Activated CD4-positive, alpha-beta T cell treated with anti-CD3 and anti-CD28 coated beads, Interleukin-2, amount 10 ng/mL, durations not matched to agents 7 days and 5 days (primary cell): Measurements from ENCODE around the gene PPP1R1B. TPM values are rescaled to one million over a fixed set of nuclear protein-coding genes. Genes with fewer than 3 reads are reported as not detected.

Source experiments
- CTCF ChIA-PET: fragments of 350-600 bp; sonication (Branson Sonifier 250); formaldehyde crosslinking; loops from one replicate; lab custom pipeline; 2021; ENCODE audit warnings: antibody characterized with exemption; lab: Charles Lee
- POLR2A ChIA-PET: fragments of 350-600 bp; sonication (Branson Sonifier 250); formaldehyde crosslinking; loops from one replicate; lab custom pipeline; 2021; ENCODE audit warnings: antibody characterized with exemption; lab: Charles Lee
- DNase-seq: peaks from one replicate; pipeline ENCODE4 v3.0.0-alpha.2; 2020
- H3K27ac Mint-ChIP-seq: one replicate; pipeline ENCODE4 v1.8.0; 2021; ENCODE audit warnings: mild to moderate bottlenecking, moderate library complexity, mixed read lengths
- H3K27me3 Mint-ChIP-seq: one replicate; pipeline ENCODE4 v1.8.0; 2021; ENCODE audit warnings: mixed read lengths
- H3K36me3 Mint-ChIP-seq: one replicate; pipeline ENCODE4 v1.8.0; 2021; ENCODE audit warnings: low read depth, mixed read lengths
- H3K4me1 Mint-ChIP-seq: one replicate; pipeline ENCODE4 v1.8.0; 2021; ENCODE audit warnings: mixed read lengths
- H3K4me3 Mint-ChIP-seq: one replicate; pipeline ENCODE4 v1.8.0; 2021; ENCODE audit warnings: mild to moderate bottlenecking, moderate library complexity, mixed read lengths
- H3K9me3 Mint-ChIP-seq: one replicate; pipeline ENCODE4 v1.8.0; 2021; ENCODE audit warnings: mixed read lengths
- total RNA-seq, 2 experiments: library from RNA; stranded (reverse); gene quantifications; one replicate each; pipeline ENCODE4 v1.2.3, GENCODE V29; 2021

Gene PPP1R1B
- total RNA-seq, 2 experiments from 2014 or later: not detected

DNA sequence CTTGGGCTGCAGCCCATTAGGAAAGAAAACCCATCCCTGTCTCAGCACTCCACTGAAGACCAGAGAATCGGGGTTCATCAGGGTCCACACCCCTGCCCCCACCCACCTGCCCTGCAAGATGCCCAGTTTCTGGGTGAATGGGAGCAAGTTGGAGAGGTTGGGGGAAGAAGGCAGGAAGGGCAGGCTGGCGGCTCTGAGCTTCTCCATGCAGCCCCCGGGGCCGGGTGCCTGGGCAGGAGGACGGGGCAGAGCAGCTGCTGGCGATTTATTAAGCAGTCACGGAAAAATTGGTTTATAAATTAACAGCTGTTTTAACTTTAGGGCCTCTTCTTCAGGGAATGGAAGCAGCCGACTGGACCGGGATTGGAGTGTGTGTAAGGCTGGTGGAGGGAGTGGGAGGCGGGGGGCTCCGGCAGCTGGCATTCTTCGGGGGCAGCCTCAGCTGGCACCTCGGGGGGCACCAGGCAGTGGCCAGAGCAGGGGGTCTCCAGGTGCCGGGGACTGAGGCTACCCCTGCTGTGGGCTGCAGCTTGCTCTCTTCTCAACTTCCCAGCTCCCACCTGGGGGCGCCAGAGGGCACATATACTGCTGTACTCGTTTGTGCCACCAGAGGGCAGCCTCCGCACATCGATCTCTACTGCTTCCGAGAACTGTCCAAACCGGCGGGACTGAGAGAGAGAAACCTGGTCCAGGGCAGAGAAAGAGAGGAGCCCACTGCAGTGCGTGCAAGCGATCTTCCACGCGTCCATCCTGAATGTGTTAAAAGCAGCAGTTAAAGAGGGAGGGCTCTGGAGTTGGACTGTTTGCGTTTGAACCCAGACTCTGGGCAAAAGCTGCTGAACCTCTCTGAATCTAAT is 5.0 kb upstream of the PPP1R1B start:
- peak; percentile 88 for DNase-seq
- POLR2A ChIA-PET: interaction anchor here (0.5 to 0.7 kb wide), 2 partner anchors 47 to 148 kb away, joined by 3 to 4 read pairs; partner anchors contain the start of gene PNMT
- Mint-ChIP-seq H3K36me3 (no peaks in the 10 kb centered on the region), H3K4me1 (peaks cover 31% of the 10 kb centered on the region), H3K9me3 (no peaks in the 10 kb centered on the region), H3K27ac (peak overlapping the region; percentile 76), H3K27me3 (peaks cover 52% of the 10 kb centered on the region), H3K4me3 (peak overlapping the region; percentile 57)
- CTCF ChIA-PET: interaction anchor here (0.6 to 6.0 kb wide), 84 partner anchors 10 to 979 kb away, joined by 3 to 108 read pairs (median 4); partner anchors contain the start of genes IKZF3, MED24, MIEN1 and NEUROD2

DNA sequence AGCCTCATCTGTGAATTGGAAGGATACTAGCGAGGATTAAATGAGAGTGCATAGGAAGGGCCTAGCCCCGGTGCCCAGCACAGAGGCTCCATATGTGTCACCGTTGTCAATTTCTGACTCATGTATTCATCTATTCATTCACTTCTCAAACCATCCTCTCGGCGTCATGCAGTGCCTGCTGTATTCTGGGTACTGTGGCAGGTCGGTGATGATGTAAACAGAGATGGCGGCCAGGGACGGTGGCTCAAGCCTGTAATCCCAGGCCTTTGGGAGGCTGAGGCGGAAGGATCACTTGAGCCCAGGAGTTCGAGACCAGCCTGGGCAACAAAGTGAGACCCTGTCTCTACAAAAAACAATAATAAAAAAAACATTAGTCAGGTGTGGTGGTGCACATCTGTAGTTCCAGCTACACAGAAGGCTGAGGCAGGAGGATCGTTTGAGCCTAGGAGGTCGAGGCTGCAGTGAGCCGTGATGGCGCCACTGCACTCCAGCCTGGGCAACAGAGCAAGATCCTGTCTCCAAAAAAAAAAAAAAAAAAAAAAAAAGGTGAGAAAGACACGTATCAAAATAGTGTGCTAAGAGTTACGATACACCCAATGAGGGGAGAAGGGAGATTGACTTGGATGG is 4.3 kb upstream of the PPP1R1B start:
- Mint-ChIP-seq H3K9me3 (no peaks in the 10 kb centered on the region), H3K27ac (peak overlapping the region; percentile 76), H3K4me1 (peaks cover 32% of the 10 kb centered on the region), H3K4me3 (peak overlapping the region; percentile 57), H3K27me3 (peaks cover 47% of the 10 kb centered on the region), H3K36me3 (no peaks in the 10 kb centered on the region)
- DNase-seq: peak; percentile 36
- CTCF ChIA-PET: interaction anchor here (0.8 to 6.0 kb wide), 39 partner anchors 10 to 405 kb away, joined by 3 to 108 read pairs (median 5); partner anchors contain the start of genes IKZF3, MIEN1, PSMD3 and STARD3
- POLR2A ChIA-PET: interaction anchor here (0.5 kb wide), 1 partner anchor 46 kb away, joined by 4 read pairs; the partner anchor contains the start of gene PNMT

DNA sequence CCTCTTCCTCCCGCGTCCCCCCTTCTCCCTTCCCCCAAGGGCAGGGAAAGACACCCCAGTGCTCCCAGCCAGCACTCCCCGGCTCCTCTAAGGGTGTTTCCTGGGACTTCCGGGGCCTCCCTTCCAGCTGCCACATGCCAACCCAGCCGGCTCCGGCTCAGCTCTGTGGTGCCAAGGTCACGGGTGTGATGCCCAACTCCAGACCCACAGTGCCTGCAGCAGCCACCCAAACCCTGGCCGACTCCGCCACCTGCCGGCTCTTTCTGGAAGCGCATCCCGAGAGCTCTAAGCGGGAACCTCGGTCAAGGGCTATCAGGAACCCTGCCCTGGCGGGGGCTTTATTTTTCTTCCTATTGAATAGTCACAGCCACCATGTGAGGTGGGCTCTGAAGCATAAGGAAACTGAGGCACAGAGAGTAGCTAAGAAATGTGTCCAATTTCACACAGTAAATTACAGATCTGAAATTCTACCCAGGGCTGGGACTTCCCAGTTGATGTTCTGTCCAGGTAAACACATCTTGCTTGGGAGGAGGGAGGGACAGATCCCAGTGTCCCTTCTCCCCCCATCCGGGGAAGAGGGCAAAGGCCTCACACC is 3.3 kb upstream of the PPP1R1B start:
- peak; percentile 85 for DNase-seq
- Mint-ChIP-seq H3K9me3 (no peaks in the 10 kb centered on the region), H3K27ac (peak overlapping the region; percentile 33), H3K4me1 (peaks cover 29% of the 10 kb centered on the region), H3K36me3 (no peaks in the 10 kb centered on the region), H3K4me3 (no peak overlapping the region), H3K27me3 (peaks cover 49% of the 10 kb centered on the region)
- POLR2A ChIA-PET: no interaction called here
- CTCF ChIA-PET: interaction anchor here (0.5 to 6.0 kb wide), 30 partner anchors 9 to 613 kb away, joined by 3 to 108 read pairs (median 4); partner anchors contain the start of genes MIEN1, PSMD3 and STARD3

DNA sequence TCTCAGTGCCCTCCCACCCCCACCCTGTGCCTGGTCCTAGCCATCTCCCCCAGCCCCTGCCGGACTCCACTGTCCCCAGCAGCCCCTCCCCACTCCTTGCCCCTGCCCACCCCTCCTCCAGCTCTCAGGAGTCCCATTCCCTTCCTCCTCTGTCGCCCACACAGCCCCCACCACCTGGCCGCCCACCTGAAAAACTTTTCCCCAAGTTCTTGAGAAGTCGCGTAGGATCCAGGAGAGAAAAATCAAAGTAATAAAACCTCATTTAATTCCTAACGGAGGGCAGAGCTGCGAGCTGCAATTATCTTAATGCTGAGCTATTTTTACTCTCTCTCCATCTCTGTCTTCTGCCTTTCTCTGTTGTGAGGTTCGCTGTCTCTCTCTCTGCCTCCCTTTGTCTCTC is 2.4 kb upstream of the PPP1R1B start:
- CTCF ChIA-PET: interaction anchor here (1.0 to 6.0 kb wide), 6 partner anchors 9 to 105 kb away, joined by 3 to 108 read pairs (median 4); no protein-coding TSS in a partner anchor
- H3K4me1 Mint-ChIP-seq: peaks cover 29% of the 10 kb centered on the region

DNA sequence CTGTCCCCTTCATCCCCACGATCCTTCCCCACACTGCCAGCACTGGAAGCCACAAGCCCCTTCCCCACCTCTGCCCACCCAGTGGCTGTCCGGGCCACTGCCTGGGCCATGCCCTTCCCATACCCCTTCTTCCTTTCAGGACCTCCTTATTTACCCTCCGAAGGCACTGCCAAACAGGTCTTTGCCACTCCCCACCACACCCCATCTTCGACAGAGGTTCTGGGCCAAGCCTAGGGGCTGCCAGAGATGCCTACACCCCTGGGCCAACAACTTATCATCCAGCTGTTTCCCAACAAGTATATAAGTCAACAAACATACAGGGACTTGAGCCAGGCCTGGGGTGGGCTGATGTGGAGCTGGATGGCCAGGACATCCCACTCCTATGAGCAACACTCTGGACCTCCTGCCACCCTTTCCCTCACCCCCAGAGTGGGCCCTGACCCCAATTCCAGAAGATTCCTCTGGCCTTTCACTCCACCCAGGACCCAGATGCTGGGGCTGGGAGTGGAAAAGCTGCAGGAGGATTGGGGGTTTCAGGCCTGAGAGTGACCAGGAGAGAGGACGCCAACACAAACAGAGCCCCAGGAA is 1.5 kb upstream of the PPP1R1B start:
- no peaks in the 10 kb centered on the region for H3K36me3 Mint-ChIP-seq
- ChIA-PET CTCF (interaction anchor here (1.5 to 6.0 kb wide), 3 partner anchors 8 to 104 kb away, joined by 4 to 108 read pairs (median 61); no protein-coding TSS in a partner anchor), POLR2A (no interaction called here)

More for the DNA sequence above, 2.4 kb upstream of the PPP1R1B start:
- no peak for DNase-seq
- Mint-ChIP-seq H3K4me3 (no peak overlapping the region), H3K27me3 (peaks cover 46% of the 10 kb centered on the region), H3K36me3 (no peaks in the 10 kb centered on the region), H3K9me3 (no peaks in the 10 kb centered on the region), H3K27ac (no peak overlapping the region)
- POLR2A ChIA-PET: no interaction called here

DNA sequence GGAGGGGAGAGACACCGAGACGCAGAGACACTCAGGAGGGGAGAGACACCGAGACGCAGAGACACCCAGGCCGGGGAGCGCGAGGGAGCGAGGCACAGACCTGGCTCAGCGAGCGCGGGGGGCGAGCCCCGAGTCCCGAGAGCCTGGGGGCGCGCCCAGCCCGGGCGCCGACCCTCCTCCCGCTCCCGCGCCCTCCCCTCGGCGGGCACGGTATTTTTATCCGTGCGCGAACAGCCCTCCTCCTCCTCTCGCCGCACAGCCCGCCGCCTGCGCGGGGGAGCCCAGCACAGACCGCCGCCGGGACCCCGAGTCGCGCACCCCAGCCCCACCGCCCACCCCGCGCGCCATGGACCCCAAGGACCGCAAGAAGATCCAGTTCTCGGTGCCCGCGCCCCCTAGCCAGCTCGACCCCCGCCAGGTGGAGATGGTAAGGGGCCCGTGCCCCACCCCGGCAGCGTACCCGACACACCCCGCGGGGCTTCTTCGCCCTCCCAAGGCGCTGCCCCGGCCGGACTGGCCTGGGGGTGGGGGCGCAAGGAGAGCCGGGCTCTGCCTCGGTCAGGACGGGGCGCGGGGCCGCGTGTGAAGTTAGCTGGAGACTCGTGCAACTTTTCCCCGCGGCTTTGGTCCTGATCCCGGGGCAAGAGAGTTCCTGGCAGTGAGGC is 427 bp downstream of the PPP1R1B start:
- H3K27me3 Mint-ChIP-seq: peaks cover 47% of the 10 kb centered on the region
- ChIA-PET POLR2A (no interaction called here), CTCF (interaction anchor here (0.5 to 1.4 kb wide), 3 partner anchors 11 to 127 kb away, joined by 3 read pairs; no protein-coding TSS in a partner anchor)
- H3K9me3 Mint-ChIP-seq: no peaks in the 10 kb centered on the region
- no peaks in the 10 kb centered on the region for H3K36me3 Mint-ChIP-seq
- H3K4me1 Mint-ChIP-seq: peaks cover 34% of the 10 kb centered on the region
- H3K4me3 Mint-ChIP-seq: no peak overlapping the region
- DNase-seq: no peak
- no peak overlapping the region for H3K27ac Mint-ChIP-seq

More for the DNA sequence above, 1.5 kb upstream of the PPP1R1B start:
- Mint-ChIP-seq H3K27ac (no peak overlapping the region), H3K27me3 (peaks cover 40% of the 10 kb centered on the region), H3K4me3 (no peak overlapping the region), H3K9me3 (no peaks in the 10 kb centered on the region), H3K4me1 (peaks cover 29% of the 10 kb centered on the region)
- no peak for DNase-seq

DNA sequence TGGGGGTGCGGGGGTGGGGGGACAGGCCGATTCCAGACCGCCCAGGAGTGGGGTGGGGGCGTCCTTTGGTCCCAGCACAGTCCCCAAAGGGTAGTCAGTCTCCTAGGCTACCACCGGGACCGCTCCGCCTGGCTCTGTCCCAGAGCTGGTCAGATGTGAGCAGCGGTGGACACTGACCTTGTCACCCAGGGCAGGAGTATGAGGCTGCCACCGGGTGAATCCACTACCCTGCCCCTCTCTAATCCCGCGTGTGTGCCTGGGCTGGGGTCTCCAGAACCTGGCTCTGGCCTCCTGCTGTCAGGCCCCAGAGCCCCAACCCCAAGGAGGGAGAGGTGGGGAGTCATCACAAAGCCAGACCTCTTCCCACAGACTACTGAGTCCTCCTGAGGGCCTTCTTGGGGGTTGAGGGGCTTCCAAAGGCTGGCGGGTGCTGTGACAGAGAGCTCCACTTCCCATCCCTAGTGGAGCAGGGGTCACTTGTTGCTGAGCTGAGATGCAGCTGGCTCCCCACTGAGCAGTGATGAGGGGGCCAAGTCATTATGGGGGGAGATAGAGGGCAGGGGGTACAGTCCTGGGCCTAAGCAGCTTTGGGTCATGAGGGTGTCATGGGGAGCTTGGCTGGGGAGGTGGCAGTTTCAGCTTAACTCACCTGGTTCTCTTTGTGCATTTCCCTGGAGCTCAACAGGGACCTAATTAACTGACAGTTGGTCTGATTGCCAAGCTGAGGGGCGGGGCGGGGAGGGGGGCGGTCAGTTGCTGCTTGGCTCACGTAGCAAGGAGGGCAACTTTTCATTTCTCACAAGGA is 1.2 kb downstream of the PPP1R1B start:
- DNase-seq: no peak
- H3K36me3 Mint-ChIP-seq: no peaks in the 10 kb centered on the region
- ChIA-PET POLR2A (no interaction called here), CTCF (interaction anchor here (1.0 to 1.4 kb wide), 4 partner anchors 9 to 126 kb away, joined by 3 to 6 read pairs (median 3); no protein-coding TSS in a partner anchor)
- H3K4me3 Mint-ChIP-seq: no peak overlapping the region
- H3K27me3 Mint-ChIP-seq: peaks cover 47% of the 10 kb centered on the region
- H3K4me1 Mint-ChIP-seq: peaks cover 29% of the 10 kb centered on the region
- no peak overlapping the region for H3K27ac Mint-ChIP-seq
- H3K9me3 Mint-ChIP-seq: no peaks in the 10 kb centered on the region

DNA sequence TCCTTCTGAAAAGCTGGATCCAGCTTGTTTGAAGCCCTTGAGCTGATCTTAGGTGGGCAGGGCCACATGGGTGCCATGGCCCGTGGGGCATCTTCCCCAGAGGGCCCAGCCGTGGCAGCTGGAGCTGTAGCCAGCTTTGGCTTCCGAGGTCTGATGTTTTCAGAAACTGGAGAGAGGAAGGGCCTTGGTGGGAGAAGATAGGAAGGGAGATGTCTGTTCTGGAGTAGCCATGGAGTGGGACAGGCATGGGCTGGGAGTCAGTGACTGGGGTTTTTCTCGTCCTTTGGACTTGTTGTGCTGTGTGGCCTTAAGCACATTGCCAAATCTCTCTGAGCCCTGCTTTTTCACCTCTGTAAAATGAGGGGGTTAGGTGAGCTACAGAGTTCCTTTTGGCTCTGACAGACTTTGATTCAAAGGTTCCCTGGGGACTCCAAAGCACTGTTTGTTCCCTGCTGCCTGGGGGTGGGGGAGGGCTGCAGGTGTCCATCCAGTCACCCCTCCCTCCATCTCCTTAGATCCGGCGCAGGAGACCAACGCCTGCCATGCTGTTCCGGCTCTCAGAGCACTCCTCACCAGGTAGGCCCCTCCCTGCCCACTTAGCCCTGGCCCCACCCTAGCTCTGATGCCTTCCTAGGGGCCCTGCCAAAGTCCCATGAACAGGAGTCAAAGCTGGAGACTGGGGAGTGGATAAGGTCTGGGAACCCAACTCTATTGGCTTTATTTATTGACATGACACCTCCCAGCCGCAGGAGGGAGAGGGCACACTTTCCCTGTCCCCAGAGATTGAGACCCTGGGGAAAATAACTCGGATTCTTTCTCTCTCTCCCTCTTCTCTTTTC is 2.1 kb downstream of the PPP1R1B start:
- Mint-ChIP-seq H3K36me3 (no peaks in the 10 kb centered on the region), H3K27ac (no peak overlapping the region), H3K27me3 (peaks cover 47% of the 10 kb centered on the region), H3K9me3 (no peaks in the 10 kb centered on the region), H3K4me1 (peaks cover 22% of the 10 kb centered on the region), H3K4me3 (no peak overlapping the region)
- ChIA-PET CTCF (interaction anchor here (1.0 to 1.4 kb wide), 3 partner anchors 9 to 26 kb away, joined by 3 to 6 read pairs (median 3); no protein-coding TSS in a partner anchor), POLR2A (no interaction called here)
- no peak for DNase-seq

DNA sequence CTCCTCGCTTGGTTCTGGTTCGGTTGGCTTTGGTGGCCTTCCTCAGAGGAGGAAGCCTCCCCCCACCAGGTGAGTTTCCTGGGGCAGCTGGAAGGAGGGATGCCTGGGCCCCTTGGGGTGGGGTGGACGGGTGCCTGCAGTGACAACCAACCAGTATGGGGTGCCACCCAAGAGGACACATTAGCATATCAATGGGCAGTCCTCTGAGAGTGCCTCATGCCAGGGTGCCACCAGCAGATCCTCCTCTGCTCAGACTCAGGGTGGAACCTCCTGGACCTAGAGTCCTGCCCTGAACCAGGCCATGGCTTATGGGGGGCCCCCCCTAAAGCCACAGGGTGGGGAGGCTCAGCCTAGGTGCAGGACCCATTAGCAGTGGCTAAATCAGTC is 2.7 kb downstream of the PPP1R1B start:
- DNase-seq: no peak
- CTCF ChIA-PET: no interaction called here
- Mint-ChIP-seq H3K4me3 (no peak overlapping the region), H3K27ac (no peak overlapping the region), H3K4me1 (peaks cover 23% of the 10 kb centered on the region), H3K27me3 (peaks cover 46% of the 10 kb centered on the region), H3K36me3 (no peaks in the 10 kb centered on the region), H3K9me3 (no peaks in the 10 kb centered on the region)
- POLR2A ChIA-PET: no interaction called here

DNA sequence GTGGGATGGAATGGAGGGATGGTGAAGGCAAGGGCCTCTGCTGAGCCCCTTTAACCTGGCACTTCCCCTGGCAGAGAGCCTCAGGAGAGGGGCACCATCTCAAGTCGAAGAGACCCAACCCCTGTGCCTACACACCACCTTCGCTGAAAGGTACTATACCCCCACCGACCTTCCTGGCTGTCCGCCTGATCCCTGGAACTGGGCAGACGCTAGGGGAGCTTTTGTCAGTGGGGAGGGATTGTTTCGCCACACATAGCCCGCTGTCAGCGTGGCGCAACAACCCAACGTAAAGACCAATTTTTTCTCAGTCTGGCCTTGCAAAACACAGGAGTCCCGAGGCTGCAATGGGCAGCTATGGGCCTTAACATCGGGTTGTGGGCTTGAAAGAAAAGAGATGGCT is 3.1 kb downstream of the PPP1R1B start:
- DNase-seq: no peak
- ChIA-PET POLR2A (no interaction called here), CTCF (interaction anchor here (1.5 to 6.7 kb wide), 2 partner anchors 7 to 75 kb away, joined by 4 to 108 read pairs; no protein-coding TSS in a partner anchor)
- H3K27me3 Mint-ChIP-seq: peaks cover 42% of the 10 kb centered on the region
- no peak overlapping the region for H3K4me3 Mint-ChIP-seq
- no peaks in the 10 kb centered on the region for H3K9me3 Mint-ChIP-seq
- H3K4me1 Mint-ChIP-seq: peaks cover 22% of the 10 kb centered on the region
- no peaks in the 10 kb centered on the region for H3K36me3 Mint-ChIP-seq
- H3K27ac Mint-ChIP-seq: no peak overlapping the region
